EH (cell line): ENCODE results near the gene LTBP4.
"Not testable (repeated sequence)": the region's sequence is repeated elsewhere in the genome, so short reads cannot be mapped to it uniquely, and the experiment has no call there.

Experiments used
- DNase-seq: peaks from one replicate; pipeline ENCODE4 v3.0.0-alpha.2; 2015; ENCODE audit warnings: low read depth

LTBP4 gene

GRCh38 chr19:40576585-40577451 is 24.4 kb upstream of the LTBP4 start, which contains the start of gene SHKBP1:
TSS of gene SHKBP1 (plus strand) at chr19:40576873. CDS start at chr19:40576900, 27 bp downstream.
- DNase-seq = peak; percentile 93

- peak; percentile 54 for DNase-seq
These were observed 22.7 kb upstream of the LTBP4 start for GRCh38 chr19:40578442-40578908.

- no peak for DNase-seq
These were observed 20.6 kb upstream of the LTBP4 start for GRCh38 chr19:40580619-40581018.

- no peak for DNase-seq
These were observed 19.6 kb upstream of the LTBP4 start for GRCh38 chr19:40581531-40581930.

GRCh38 chr19:40582467-40582866 is 18.7 kb upstream of the LTBP4 start:
- DNase-seq = no peak

GRCh38 chr19:40583283-40583682 is 17.9 kb upstream of the LTBP4 start:
- DNase-seq = no peak

- DNase-seq = no peak
These were observed 17.2 kb upstream of the LTBP4 start for GRCh38 chr19:40584007-40584406.

GRCh38 chr19:40585241-40585981 is 15.8 kb upstream of the LTBP4 start:
- DNase-seq = peak; percentile 75

GRCh38 chr19:40585982-40586422 is 15.2 kb upstream of the LTBP4 start:
- DNase-seq = no peak

- DNase-seq = no peak
These were observed 14.6 kb upstream of the LTBP4 start for GRCh38 chr19:40586611-40587010.

- peak; percentile 71 for DNase-seq
These were observed 12.9 kb upstream of the LTBP4 start for GRCh38 chr19:40588110-40588854.

GRCh38 chr19:40588926-40589569 is 12.1 kb upstream of the LTBP4 start:
- DNase-seq = no peak

GRCh38 chr19:40589591-40590429 is 11.4 kb upstream of the LTBP4 start:
- no peak for DNase-seq

GRCh38 chr19:40590464-40591265 is 10.5 kb upstream of the LTBP4 start:
- DNase-seq = no peak

- DNase-seq = not testable (repeated sequence)
These were observed 9.4 kb upstream of the LTBP4 start for GRCh38 chr19:40591724-40592123.

- DNase-seq = peak; percentile 69
These were observed 9.0 kb upstream of the LTBP4 start for GRCh38 chr19:40592170-40592569.

- peak; percentile 47 for DNase-seq
These were observed 6.9 kb upstream of the LTBP4 start for GRCh38 chr19:40594255-40594654.

- peak; percentile 62 for DNase-seq
These were observed 6.5 kb upstream of the LTBP4 start for GRCh38 chr19:40594657-40595091.

GRCh38 chr19:40596608-40597328 is 4.4 kb upstream of the LTBP4 start:
- peak; percentile 72 for DNase-seq
